SK-N-SH (cell line): ENCODE measurements around the gene DDO.

ENCODE experiments used
- POLR2AphosphoS5 ChIP-seq: IDR thresholded peaks from 2 replicates; pipeline ENCODE4 v1.6.1; 2012; ENCODE audit warnings: low read depth, low read length
- SMC3 ChIP-seq: IDR thresholded peaks from 2 replicates; pipeline ENCODE4 v1.6.1; 2012; ENCODE audit warnings: low read depth, low read length, improper control_type of control experiment
- TAF1 ChIP-seq: IDR thresholded peaks from 2 replicates; pipeline ENCODE4 v1.6.1; 2012; ENCODE audit warnings: low read depth, mild to moderate bottlenecking, low read length, moderate library complexity, borderline replicate concordance
- TF ChIP-seq, protein P1 (sequence below): fragments of 200-600 bp; sonication (generic); IDR thresholded peaks from 2 replicates; pipeline ENCODE4 v1.6.1; 2017; ENCODE audit warnings: antibody characterized with exemption, mild to moderate bottlenecking, moderate library complexity

DNA sequence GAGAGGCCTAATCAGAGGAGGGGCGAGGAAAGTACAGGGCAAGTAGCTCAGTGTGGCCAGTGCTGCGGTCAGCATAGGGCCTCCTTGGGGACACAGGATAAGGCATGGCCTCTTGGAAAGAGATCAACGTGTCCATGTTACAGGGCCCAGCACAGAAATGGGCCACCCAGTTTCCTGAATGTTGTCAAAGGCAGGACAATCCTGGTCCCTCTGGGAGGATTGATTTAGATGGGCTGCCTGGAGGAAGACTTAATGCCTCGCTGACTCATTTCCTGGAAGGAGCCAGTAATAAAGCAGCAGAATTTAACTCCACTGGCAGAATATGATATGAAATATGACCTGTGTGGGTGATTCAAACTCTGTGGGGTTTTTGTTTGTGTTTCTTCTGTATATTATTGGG is 16.6 kb downstream of the DDO start:
- TF ChIP-seq, protein P1, sequence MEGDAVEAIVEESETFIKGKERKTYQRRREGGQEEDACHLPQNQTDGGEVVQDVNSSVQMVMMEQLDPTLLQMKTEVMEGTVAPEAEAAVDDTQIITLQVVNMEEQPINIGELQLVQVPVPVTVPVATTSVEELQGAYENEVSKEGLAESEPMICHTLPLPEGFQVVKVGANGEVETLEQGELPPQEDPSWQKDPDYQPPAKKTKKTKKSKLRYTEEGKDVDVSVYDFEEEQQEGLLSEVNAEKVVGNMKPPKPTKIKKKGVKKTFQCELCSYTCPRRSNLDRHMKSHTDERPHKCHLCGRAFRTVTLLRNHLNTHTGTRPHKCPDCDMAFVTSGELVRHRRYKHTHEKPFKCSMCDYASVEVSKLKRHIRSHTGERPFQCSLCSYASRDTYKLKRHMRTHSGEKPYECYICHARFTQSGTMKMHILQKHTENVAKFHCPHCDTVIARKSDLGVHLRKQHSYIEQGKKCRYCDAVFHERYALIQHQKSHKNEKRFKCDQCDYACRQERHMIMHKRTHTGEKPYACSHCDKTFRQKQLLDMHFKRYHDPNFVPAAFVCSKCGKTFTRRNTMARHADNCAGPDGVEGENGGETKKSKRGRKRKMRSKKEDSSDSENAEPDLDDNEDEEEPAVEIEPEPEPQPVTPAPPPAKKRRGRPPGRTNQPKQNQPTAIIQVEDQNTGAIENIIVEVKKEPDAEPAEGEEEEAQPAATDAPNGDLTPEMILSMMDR, result no peak
- no peak for TF ChIP-seq POLR2AphosphoS5
- TF ChIP-seq TAF1, result no peak
- no peak for TF ChIP-seq SMC3
